G401.6 (cell line): ENCODE results near the gene SYF2.
A peak's percentile ranks its signal among the peaks of the same experiment; 100 is the strongest.
"Not testable (repeated sequence)": the region's sequence is repeated elsewhere in the genome, so short reads cannot be mapped to it uniquely, and the experiment has no call there.

Experiments used
- FAIRE-seq: peaks from 2 replicates; lab custom pipeline; 2012; peaks lifted over from hg19 to GRCh38; lab: Jason Lieb, UNC

The SYF2 gene

DNA sequence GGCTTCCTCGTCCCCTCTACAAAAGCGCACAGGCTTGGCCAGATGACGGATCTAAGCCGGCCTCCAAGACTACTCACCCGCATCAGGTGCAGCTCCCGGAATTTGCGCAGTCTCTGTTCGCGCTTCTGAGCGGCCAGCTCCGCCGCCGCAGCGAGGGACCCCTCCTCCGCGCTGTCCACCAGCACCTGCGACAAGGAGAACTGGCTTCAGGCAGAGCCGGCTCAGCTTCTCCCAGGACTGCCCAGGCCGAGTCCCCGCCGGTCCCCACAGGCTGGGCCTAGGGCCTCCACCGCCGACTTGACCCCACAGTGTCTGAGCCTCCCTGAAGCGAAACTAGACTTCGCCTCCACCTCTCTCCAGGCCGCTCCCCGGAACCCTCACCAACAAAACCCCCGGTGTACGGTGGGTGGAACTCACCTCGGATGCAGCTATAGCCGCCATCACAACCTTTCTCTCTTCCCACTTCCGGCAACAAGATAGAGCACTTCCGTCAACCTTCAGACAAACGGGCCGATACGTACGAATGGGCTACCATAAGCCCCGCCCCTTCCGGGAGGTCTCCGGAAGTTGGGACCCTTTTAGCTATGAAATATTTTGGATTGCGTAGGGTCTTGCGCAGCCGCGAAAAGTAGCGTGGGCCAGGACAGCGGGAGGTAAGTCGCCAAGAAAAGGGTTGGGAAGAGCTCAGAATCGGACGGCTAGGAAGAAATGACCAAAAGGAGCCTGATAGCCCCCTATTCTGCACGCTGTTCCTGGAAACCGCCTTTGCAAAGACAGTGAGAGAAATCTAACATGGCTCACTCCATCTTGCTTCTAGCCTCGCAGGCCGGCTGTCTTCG lies at the start of gene SYF2:
Gene SYF2, minus strand, starts transcription at position 476 of the 839 bp plus-strand sequence. Its CDS starts 35 bp downstream, at position 441.
- peak; percentile 95 for FAIRE-seq

- FAIRE-seq: not testable (repeated sequence)
Measured at GRCh38 chr1:25279693-25280111, 47.4 kb upstream of the SYF2 start.

GRCh38 chr1:25278790-25279189 lies 46.5 kb upstream of the SYF2 start:
- not testable (repeated sequence) for FAIRE-seq

GRCh38 chr1:25278358-25278757 lies 46.1 kb upstream of the SYF2 start:
- not testable (repeated sequence) for FAIRE-seq

GRCh38 chr1:25277295-25277694 lies 45.0 kb upstream of the SYF2 start:
- not testable (repeated sequence) for FAIRE-seq

- FAIRE-seq: peak; percentile 85
Measured at GRCh38 chr1:25275648-25276047, 43.3 kb upstream of the SYF2 start.

DNA sequence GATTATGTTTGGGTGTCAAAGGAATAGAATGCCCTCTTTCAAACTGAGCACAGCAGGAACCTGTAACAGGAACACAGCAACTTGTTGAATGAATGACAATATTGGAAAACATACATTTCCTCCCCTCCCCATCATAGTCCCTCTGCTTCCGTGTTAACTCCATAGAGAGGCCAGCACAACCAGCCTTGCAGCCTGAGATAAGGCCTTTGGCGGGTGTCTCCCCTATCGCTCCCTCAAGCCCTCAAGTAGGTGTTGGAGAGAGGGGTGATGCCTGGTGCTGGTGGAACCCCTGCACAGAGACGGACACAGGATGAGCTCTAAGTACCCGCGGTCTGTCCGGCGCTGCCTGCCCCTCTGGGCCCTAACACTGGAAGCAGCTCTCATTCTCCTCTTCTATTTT lies 39.9 kb upstream of the SYF2 start, which contains the start of gene RHD:
Gene RHD, plus strand, starts transcription at position 272 of the 400 bp plus-strand sequence. Its CDS starts 39 bp downstream, at position 311.
- FAIRE-seq: not testable (repeated sequence)

GRCh38 chr1:25268143-25268760 lies 36.0 kb upstream of the SYF2 start:
- not testable (repeated sequence) for FAIRE-seq

DNA sequence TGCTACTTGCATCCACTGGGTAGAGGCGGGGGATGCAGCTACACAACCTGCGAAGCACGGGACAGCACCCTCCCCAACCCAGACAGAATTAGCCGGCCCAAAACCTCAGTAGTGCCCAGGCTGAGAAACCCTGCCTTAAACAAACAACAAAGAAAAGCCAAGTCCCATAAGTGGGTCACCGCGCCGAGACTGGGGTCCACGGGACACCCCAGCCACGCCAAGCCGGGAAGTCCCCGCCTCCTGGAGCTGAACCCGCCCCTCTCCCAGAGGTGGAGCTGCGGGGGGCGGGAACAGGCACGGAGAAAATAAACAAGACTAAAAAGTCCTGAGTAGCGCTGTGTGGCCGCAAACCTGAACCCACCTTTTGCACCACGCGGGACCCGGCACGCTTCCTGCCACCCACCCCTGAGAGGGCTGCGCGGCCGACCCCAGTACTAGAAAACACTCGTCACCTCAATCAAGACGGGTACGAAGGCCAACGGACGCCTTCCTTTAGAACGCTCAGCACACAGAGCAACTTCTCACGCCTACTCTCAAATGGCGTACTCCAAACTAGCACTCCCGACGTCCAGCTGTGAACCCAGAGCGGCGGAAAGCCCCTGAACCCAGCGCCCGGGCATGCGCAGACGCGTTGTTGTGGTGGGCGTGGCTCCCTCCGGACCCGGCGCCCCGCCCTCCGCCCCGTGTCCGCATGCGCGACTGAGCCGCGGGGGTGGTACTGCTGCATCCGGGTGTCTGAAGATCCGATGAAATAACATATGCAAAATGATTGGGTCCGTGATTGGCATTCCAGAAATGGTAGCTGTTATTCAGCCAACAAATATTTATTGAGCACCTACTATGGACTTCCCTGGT lies 35.2 kb upstream of the SYF2 start:
- FAIRE-seq: peak; percentile 98

GRCh38 chr1:25266554-25267287 lies 34.4 kb upstream of the SYF2 start:
- FAIRE-seq: not testable (repeated sequence)

GRCh38 chr1:25260336-25260735 lies 28.0 kb upstream of the SYF2 start:
- not testable (repeated sequence) for FAIRE-seq

DNA sequence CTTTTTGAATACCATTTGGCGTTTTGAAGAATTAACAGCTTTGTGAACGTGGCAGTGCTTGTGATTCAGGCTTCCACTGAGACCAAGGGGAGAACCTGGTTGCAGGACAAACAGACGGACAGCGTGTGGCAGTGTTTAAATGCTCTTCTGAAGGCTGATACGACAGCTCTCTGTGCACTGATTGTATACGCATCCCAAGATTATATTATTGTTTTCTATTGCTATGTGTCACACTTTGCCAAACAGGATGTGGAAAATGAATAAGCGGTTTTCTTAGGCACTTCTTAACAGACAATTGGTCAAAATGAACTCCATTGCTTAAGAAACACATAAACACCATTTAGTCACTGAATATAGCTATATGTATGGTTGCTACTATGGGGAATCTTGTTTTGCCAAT lies 27.5 kb upstream of the SYF2 start:
- peak; percentile 76 for FAIRE-seq

DNA sequence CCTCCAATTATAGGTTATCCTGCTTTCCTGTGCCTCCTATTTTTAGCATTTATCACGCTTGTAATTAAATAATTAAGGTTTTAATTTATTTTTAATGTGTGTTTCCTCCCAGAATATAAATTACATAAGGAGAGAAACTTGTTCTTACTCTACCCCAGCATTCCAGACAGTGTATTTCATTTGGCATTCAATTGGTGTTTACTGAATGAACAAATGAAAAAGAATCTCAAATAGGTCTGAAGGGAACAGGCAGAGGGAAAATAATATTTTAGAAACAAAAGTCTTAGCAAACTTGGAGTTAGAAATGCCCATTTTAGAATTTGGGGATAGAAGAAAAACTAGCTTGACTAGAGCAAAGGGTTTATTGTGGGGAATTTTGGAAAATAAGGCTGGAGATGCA lies 24.9 kb upstream of the SYF2 start:
- FAIRE-seq: no peak

DNA sequence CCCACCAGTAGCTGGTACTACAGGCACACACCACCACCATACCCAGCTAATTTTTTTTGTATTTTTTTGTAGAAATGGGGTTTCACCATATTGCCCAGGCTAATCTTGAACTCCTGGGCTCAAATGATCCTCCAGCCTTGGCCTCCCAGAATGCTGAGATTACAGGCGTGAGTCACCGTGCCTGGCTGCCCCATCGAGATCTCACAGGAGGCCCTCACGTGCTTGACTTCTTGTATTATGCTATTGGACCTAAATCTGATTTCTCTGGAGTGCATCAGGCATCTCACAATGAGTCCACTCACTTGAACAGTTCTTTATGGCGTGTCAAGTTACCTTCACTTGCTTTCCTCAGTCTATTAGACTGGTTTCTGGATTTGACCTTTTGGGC lies 24.3 kb upstream of the SYF2 start:
- FAIRE-seq: no peak

DNA sequence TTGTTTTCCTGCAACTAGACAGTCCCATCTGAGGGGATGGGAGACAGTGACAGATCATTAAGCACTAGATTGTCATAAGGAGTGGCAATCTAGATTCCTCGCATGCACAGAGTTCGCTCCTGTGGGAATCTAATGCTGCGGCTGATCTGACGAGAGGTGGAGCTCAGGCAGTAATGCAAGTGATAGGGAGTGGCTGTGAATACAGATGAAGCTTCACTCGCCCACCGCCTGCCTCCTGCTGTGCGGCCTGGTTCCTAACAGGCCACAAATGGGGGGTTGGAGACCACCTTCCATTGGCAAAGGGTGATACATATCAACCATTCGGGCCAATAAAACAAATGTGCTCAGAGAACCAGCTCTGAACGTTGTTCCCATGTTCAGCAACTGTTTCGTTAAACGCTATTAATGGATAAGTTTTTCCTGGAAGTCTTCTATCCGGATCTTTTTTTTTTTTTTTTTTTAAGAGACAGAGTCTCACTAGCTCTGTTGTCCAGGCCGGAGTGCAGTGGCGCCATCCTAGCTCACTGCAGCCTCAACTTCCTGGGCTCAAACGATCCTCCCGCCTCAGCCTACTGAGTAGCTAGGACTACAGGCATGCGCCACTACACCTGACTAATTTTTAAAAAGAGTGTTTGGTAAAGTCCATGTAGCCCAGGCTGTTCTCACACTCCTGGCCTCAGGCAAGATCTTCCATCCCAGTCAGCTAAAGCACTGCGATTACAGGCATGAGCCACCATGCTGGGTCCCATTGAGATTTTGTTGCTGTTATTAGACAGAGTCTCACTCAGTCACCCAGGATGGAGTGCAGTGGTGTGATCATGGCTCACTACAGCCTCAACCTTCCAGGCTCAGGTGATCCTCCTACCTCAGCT lies 23.6 kb upstream of the SYF2 start:
- FAIRE-seq: no peak

GRCh38 chr1:25253911-25254310 lies 21.6 kb upstream of the SYF2 start:
- FAIRE-seq: no peak

DNA sequence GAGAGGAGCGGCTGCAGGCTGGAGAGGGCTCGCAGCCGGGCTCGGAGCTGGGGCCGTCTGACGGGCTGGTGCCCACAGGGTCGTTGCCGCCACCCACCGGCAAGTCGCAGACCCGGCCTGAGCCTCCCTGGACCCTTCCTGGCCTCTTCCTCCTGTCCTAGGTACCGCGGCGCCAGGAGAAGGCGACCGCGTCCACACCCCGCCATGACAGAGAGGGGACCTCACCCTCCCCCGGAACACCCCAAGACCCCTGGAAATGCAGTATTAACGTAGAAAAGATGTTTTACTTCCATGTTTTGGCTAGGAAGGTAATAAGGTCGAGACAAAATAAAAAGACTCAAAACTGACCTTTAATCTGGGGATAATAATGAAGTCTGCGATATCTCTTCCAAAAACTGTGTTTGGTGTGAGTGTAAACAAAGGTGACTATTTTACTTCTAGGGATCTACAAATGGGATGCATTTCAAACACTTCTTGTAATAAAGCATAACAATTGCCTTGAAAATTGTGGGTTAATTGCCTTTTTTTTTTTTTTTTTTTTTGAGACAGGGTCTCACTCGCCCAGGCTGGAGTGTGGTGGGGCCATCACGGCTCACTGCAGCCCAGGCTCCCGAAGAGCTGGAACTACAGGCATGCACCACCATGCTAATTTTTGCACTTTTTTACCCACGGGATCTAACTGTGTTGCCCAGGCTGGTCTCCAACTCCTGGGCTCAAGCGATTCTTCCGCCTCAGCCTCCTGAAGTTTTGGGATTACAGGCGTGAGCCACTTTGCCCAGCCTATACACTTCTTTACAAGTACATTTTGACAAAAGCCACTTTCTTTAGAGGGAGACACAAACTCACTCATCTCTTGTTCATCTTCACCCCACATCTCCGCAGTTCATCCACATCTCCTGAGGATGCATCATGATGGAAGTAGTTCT lies 15.8 kb upstream of the SYF2 start:
- no peak for FAIRE-seq

DNA sequence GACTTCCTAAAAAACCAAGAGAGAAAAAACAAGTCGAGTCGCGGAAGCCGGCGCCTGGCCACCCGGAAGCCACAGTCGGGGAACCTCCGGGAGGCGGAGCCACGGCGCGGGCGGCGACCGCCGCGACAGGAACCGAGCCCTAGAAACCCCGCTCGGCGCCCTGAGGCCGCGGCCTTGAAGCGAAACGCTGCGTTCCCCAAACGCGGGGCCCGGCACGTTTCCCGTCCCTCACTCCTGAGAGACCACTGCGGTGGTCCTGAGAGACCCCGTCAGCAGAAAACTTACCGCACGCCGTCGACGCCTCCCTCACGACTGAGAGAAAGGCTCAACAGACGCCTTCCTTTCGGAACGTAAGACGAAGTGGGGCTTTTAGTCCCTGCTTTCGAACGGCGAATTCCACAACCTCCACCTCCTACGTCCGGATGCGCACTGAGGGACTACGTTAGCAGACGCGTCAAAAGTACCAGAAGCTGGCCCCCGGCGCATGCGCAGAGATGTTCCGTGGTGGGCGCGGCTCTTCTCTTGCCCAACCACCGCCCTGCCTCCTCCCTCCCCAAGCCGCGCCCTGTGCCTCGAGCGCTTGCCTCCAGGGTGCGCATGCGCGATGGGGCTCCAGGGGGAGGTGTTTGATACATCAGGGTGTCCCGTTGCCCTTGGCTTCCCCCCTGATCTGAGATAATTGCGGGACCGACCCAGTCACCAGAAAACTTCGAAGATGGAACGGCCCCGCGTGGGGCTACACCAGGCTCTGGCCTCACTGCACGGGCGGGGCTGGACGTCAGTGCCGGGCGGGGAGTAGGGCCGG lies 14.9 kb upstream of the SYF2 start, which contains the start of gene RSRP1:
Gene RSRP1, minus strand, starts transcription at position 431 of the 805 bp plus-strand sequence. CDS start 491 bp downstream, outside the sequence.
- peak; percentile 93 for FAIRE-seq

DNA sequence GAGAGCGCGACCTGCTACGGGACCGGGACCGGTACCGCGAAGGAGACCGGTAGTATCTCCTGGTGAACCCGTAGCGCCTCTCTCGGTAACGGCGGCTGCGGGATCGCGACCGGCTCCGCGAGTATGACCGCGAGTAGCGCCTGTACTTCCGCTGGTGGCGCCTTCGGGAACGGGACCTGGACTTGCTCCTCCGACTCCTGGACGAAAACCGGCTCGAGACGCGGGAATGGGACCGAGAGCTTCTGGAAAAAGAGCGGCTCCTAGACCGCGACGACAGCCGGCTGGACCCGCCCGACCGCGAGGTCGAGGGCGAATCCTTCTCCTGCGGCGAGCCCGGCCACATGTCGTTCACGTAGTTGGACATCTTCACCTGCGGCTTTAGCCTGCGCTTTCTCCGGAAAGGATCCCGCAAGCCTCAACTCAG lies 14.3 kb upstream of the SYF2 start:
- FAIRE-seq: no peak
